ENCODE results near the gene PSMD2. TPM values are rescaled to one million over a fixed set of nuclear protein-coding genes. Genes with fewer than 3 reads are reported as not detected.

Gene PSMD2
- total and polyA plus RNA-seq, 2 of the 8 experiments (the other 6 are each of a cell fraction or from before 2014, with no cell fraction given): 350 to 363 TPM

DNA sequence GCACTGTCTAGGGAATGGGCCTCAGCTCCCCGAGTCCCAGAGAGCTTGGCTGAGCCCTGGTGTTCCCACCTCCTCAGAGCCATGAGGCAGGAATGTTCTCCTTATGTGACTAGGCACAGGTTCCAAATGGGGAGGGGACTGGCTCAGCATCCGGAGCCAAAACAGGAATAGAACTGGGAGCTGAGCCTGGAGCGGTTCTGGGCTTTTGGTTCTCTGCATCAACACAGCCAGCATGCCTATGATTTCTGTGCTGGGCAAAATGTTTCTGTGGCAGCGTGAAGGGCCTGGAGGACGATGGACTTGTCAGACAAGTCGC, 38.3 kb downstream of the PSMD2 start, which contains the start of gene FAM131A:
FAM131A (plus strand) TSS at position 202 of the 316 bp plus-strand sequence; CDS start at position 233, 31 bp downstream.
- H2BK20ac ChIP-seq (ENCODE audit: low read length): no peak within 1 kb of the TSS
- H2AK5ac ChIP-seq (ENCODE audit: low read depth, low read length): peak within 1 kb of the TSS; percentile 78
- no peak for DNase-seq (ENCODE audit: low read depth in 1 of 2, low spot score in 2 of 2)
- peaks cover 14% of the 10 kb centered on the region for H3K23me2 ChIP-seq (ENCODE audit: low read depth, low read length)
- H4K91ac ChIP-seq (replicated peaks; ENCODE audit: insufficient read length, low read length): peak within 1 kb of the TSS; percentile 46
- FAIRE-seq: no peak
- H3K36me3 ChIP-seq (ENCODE audit: control insufficient read depth in 2 of 4, insufficient read depth in 4 of 4, low read length in 3 of 4): peaks cover 16 to 26% (median 24%) of the 10 kb centered on the region in 4 experiments; a peak in 7 of 8 replicates
- H4K5ac ChIP-seq (ENCODE audit: insufficient read length, low read depth, low read length): no peak within 1 kb of the TSS
- H3K9ac ChIP-seq (replicated peaks in 1 of 4; ENCODE audit: extremely low read depth in 1 of 4, low read depth in 3 of 4, low read length in 3 of 4): peak within 1 kb of the TSS in 3 of 4 experiments; percentile 77 to 87 (median 84); a peak in 6 of 7 replicates
- POLR2A ChIA-PET (ENCODE audit: partially characterized antibody): interaction anchor here (0.8 to 3.6 kb wide), 17 partner anchors 8 to 204 kb away, joined by 3 to 30 read pairs (median 4); partner anchors contain the start of genes CAMK2N2 and EIF4G1
- H3K4me2 ChIP-seq (ENCODE audit: insufficient read depth in 1 of 2, low read depth in 2 of 2, low read length in 2 of 2): peak within 1 kb of the TSS; percentile 91 to 98
- peaks cover 9% of the 10 kb centered on the region for H3K79me1 ChIP-seq (ENCODE audit: low read depth, low read length)
- no peak within 1 kb of the TSS for H2BK120ac ChIP-seq (replicated peaks; ENCODE audit: low read depth, low read length)
- peak within 1 kb of the TSS; percentile 54 for H2BK5ac ChIP-seq (ENCODE audit: low read depth, low read length)
- peak within 1 kb of the TSS; percentile 25; the same call in 1 of the 2 replicates for H2BK15ac ChIP-seq (ENCODE audit: low read length)
- H3K27me3 ChIP-seq (replicated peaks in 1 of 4; ENCODE audit: control insufficient read depth in 3 of 4, extremely low read depth in 1 of 4, insufficient read depth in 3 of 4, low read length in 3 of 4): no peaks in the 10 kb centered on the region
- H4K8ac ChIP-seq (ENCODE audit: extremely low read depth, insufficient read depth, low read length): peak within 1 kb of the TSS; percentile 41
- peaks cover 5 to 27% (median 18%) of the 10 kb centered on the region in 4 experiments for H3K4me1 ChIP-seq (replicated peaks in 1 of 4; ENCODE audit: control insufficient read depth in 3 of 4, insufficient read depth in 4 of 4, low read length in 3 of 4)
- H3K18ac ChIP-seq (ENCODE audit: extremely low read depth, low read length): peak within 1 kb of the TSS; percentile 83; the same call in 1 of the 2 replicates
- no peak within 1 kb of the TSS for H3K56ac ChIP-seq (replicated peaks; ENCODE audit: insufficient read length, low read depth, low read length)
- H3K4me3 ChIP-seq (ENCODE audit: extremely low read depth in 1 of 4, insufficient read depth in 2 of 4, low read depth in 3 of 4, low read length in 4 of 4): peak within 1 kb of the TSS; percentile 76 to 83 (median 80)
- no peak within 1 kb of the TSS for H3K23ac ChIP-seq (ENCODE audit: insufficient read length)
- peaks cover 0 to 2% of the 10 kb centered on the region in 2 experiments; a peak in 1 of 4 replicates for H3K79me2 ChIP-seq (ENCODE audit: control insufficient read depth in 1 of 2, insufficient read depth in 2 of 2, low read length in 2 of 2)
- peak within 1 kb of the TSS; percentile 82 for H3K27ac ChIP-seq (ENCODE audit: low read depth, low read length)
- no peak within 1 kb of the TSS for H2AFZ ChIP-seq (ENCODE audit: low read length)
- WGBS, 2 experiments (ENCODE audit: extremely low coverage in 1 of 2, insufficient coverage in 1 of 2, insufficient read length in 1 of 2, insufficient replicate concordance in 2 of 2, low coverage in 1 of 2, low lambda C conversion rate in 2 of 2, missing lambda C conversion rate in 1 of 2): 96% methylated on average over 6 of the region's 6 CpGs; no CpG with 5 or more reads in 1 of the 2 experiments
- H2BK12ac ChIP-seq (ENCODE audit: low read depth, low read length): peak within 1 kb of the TSS; percentile 84
- no peak within 1 kb of the TSS for H3K4ac ChIP-seq (replicated peaks; ENCODE audit: insufficient read length, low read depth, low read length)
- CTCF ChIA-PET (ENCODE audit: partially characterized antibody): interaction anchor here (0.8 to 3.6 kb wide), 12 partner anchors 8 to 203 kb away, joined by 3 to 16 read pairs (median 4); no protein-coding TSS in a partner anchor
- H4K20me1 ChIP-seq (replicated peaks in 1 of 2; ENCODE audit: control insufficient read depth in 1 of 2, insufficient read depth in 2 of 2, low read length in 2 of 2): peaks cover 22 to 37% of the 10 kb centered on the region in 2 experiments
- H3K9me3 ChIP-seq (ENCODE audit: insufficient read depth in 2 of 2, low read depth in 1 of 2, low read length in 1 of 2): no peaks in the 10 kb centered on the region
- H3K14ac ChIP-seq (ENCODE audit: insufficient read length): no peak within 1 kb of the TSS
- TF ChIP-seq SUZ12 (IDR thresholded peaks at IDR 0.05; ENCODE audit: low read length) (no peak), CBX5 (IDR thresholded peaks at IDR 0.05; ENCODE audit: low read depth, low read length) (no peak), HDAC2 (IDR thresholded peaks at IDR 0.05; ENCODE audit: borderline replicate concordance in 1 of 2, low read depth in 2 of 2, low read length in 2 of 2) (no peak), JUND (IDR thresholded peaks at IDR 0.05; ENCODE audit: low read length) (no peak), NRF1 (IDR thresholded peaks at IDR 0.05; ENCODE audit: low read depth, low read length) (no peak), NANOG (IDR thresholded peaks at IDR 0.05; ENCODE audit: insufficient read depth, low read depth, low read length, poor library complexity, severe bottlenecking) (no peak), EP300 (IDR thresholded peaks at IDR 0.05; ENCODE audit: borderline replicate concordance in 1 of 2, low read depth in 2 of 2, low read length in 2 of 2) (no peak), POU5F1 (IDR thresholded peaks at IDR 0.05; ENCODE audit: low read depth, low read length) (no peak), SIN3A (conservative IDR thresholded peaks at IDR 0.05 in 1 of 2, IDR thresholded peaks at IDR 0.05 in 1 of 2; ENCODE audit: low read depth in 1 of 2, low read length in 2 of 2) (no peak), JUN (IDR thresholded peaks at IDR 0.05; ENCODE audit: low read depth, low read length) (no peak)
- TF ChIP-seq, protein P1, sequence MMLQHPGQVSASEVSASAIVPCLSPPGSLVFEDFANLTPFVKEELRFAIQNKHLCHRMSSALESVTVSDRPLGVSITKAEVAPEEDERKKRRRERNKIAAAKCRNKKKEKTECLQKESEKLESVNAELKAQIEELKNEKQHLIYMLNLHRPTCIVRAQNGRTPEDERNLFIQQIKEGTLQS (IDR thresholded peaks at IDR 0.05; ENCODE audit: insufficient read depth, low read depth, low read length): no peak

All from H1 (cell line).